GM18951 (cell line): Measurements from ENCODE around the gene IFITM1.
"Not testable (repeated sequence)": the region's sequence is repeated elsewhere in the genome, so short reads cannot be mapped to it uniquely, and the experiment has no call there.

ENCODE experiments used
- POLR2A ChIP-seq: IDR thresholded peaks from 4 replicates; pipeline ENCODE4 v1.6.1; 2011; ENCODE audit warnings: mild to moderate bottlenecking; ENCODE audit not compliant: insufficient read length, insufficient read depth; ENCODE audit errors: extremely low read depth
- in situ Hi-C: fragments of 300-500 bp; cut with MboI; formaldehyde crosslinking; loops from one replicate; pipeline ENCODE4 v1.12.0; 2022; ENCODE audit warnings: low sequenced_read_pairs, mixed read lengths, inconsistent platforms; ENCODE audit not compliant: unreplicated experiment

IFITM1 gene

DNA sequence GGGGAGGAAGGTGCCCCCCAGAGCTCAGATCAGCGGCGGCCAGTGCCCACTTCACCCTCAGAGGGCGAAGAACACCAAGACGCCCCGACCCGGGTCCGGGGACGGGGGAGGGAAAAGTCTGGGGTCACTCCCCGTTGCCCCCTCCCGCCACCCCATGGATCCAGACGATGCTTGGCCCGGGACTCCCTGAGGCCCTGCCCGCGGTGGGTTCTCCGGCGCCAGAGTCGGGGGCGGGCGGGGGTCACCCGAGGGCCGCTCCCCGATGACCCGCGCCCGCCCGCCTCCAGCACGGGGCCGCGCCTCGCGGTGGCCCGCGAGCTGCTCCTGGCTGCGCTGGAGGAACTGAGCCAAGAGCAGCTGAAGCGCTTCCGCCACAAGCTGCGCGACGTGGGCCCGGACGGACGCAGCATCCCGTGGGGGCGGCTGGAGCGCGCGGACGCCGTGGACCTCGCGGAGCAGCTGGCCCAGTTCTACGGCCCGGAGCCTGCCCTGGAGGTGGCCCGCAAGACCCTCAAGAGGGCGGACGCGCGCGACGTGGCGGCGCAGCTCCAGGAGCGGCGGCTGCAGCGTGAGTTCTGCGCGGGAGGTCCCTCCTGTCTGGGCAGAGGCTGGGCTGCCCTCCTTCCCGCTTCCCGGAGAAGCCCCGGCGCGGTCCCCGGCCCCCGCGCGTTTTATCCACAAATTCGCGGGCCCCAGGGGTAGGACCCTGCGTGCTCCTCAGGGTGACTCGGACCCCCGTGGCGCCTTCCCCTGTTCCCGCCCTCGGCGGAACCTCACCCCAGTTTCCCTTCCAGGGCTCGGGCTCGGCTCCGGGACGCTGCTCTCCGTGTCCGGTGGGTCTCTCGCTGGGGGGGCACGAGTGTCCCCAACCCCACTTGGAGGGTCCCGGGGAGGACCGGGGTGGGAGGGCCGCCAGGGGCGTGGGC lies 34.5 kb upstream of the IFITM1 start:
- in situ Hi-C loops, result no loop called here
- no peak for TF ChIP-seq POLR2A

DNA sequence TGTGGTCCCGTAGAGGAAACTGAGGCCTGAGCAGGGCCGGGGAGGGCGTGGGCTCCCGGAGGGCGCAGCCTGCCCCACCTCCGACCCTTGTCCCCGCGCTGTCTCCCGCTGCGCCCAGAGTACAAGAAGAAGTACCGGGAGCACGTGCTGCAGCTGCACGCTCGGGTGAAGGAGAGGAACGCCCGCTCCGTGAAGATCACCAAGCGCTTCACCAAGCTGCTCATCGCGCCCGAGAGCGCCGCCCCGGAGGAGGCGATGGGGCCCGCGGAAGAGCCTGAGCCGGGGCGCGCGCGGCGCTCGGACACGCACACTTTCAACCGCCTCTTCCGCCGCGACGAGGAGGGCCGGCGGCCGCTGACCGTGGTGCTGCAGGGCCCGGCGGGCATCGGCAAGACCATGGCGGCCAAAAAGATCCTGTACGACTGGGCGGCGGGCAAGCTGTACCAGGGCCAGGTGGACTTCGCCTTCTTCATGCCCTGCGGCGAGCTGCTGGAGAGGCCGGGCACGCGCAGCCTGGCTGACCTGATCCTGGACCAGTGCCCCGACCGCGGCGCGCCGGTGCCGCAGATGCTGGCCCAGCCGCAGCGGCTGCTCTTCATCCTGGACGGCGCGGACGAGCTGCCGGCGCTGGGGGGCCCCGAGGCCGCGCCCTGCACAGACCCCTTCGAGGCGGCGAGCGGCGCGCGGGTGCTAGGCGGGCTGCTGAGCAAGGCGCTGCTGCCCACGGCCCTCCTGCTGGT lies 33.7 kb upstream of the IFITM1 start:
- in situ Hi-C loops, result no loop called here
- no peak for TF ChIP-seq POLR2A

DNA sequence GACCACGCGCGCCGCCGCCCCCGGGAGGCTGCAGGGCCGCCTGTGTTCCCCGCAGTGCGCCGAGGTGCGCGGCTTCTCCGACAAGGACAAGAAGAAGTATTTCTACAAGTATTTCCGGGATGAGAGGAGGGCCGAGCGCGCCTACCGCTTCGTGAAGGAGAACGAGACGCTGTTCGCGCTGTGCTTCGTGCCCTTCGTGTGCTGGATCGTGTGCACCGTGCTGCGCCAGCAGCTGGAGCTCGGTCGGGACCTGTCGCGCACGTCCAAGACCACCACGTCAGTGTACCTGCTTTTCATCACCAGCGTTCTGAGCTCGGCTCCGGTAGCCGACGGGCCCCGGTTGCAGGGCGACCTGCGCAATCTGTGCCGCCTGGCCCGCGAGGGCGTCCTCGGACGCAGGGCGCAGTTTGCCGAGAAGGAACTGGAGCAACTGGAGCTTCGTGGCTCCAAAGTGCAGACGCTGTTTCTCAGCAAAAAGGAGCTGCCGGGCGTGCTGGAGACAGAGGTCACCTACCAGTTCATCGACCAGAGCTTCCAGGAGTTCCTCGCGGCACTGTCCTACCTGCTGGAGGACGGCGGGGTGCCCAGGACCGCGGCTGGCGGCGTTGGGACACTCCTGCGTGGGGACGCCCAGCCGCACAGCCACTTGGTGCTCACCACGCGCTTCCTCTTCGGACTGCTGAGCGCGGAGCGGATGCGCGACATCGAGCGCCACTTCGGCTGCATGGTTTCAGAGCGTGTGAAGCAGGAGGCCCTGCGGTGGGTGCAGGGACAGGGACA lies 32.9 kb upstream of the IFITM1 start:
- TF ChIP-seq POLR2A, result no peak
- in situ Hi-C loops, result no loop called here

DNA sequence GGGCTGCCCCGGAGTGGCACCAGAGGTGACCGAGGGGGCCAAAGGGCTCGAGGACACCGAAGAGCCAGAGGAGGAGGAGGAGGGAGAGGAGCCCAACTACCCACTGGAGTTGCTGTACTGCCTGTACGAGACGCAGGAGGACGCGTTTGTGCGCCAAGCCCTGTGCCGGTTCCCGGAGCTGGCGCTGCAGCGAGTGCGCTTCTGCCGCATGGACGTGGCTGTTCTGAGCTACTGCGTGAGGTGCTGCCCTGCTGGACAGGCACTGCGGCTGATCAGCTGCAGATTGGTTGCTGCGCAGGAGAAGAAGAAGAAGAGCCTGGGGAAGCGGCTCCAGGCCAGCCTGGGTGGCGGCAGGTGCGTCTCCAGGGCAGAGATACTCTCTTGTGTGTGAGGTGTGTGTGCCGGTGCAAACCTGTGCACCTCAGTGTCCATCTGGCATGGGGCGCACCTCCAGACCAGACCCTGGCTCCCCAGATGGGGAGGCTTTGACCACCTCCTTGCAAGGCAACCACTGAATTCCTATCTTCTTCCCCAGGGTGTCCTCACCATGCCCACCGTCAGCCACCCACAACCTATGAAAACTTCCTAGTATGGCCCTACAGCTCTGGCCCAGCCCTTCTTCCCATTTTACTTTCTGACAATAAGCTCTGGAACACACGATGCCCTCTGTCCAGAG lies 32.2 kb upstream of the IFITM1 start:
- no peak for TF ChIP-seq POLR2A
- in situ Hi-C loops, result no loop called here

DNA sequence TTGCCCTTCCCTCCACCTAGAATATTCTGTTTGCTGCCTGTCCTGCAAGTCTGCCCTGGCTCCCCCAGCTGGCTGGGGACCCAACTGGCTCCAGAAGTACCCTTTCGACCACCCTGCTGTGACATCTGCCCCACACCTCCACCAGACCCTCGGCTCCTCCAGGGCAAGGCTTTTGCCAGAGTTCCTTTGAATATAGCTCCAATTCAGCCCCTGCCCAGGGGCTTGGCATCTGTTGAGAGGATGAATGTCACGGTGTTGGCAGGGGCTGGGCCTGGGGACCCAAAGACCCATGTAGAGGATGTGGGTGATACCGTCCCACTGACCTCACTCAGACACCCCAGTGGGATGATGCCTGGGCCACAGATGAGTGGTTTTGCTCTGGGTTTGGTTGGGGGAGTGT lies 31.7 kb upstream of the IFITM1 start:
- TF ChIP-seq POLR2A, result no peak
- in situ Hi-C loops, result no loop called here

DNA sequence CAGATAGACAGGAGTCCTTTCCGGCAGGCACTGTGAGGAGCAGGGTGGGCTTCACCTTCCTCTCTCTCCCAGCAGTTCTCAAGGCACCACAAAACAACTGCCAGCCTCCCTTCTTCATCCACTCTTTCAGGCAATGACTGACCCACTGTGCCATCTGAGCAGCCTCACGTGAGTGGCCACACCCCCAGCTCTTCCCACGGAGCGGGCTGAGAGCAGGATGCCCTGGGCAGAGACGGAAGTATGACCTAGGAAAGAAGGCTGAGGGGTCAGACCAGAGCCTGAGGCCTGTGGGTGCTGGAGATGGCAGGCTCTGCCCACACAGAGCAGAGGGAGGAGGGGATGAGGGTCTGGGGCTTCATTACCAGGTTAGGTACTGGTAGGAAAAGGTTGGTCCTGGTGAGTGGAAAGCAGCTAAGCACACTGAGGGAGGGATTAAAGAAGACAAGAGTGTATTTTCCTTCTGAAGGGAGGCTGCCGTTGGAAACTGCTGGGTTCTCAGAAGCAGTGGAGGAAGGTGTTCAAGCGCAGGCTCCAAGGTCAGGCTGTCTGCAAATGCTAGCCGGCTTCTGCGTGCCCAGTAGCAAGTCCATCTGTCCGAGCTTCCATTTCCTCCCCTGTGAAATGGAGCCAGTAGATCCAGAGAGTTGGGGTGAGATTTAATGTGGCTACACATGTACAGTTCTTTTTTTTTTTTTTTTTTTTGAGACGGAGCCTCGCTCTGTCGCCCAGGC lies 31.0 kb upstream of the IFITM1 start:
- in situ Hi-C loops, result no loop called here
- TF ChIP-seq POLR2A, result no peak

DNA sequence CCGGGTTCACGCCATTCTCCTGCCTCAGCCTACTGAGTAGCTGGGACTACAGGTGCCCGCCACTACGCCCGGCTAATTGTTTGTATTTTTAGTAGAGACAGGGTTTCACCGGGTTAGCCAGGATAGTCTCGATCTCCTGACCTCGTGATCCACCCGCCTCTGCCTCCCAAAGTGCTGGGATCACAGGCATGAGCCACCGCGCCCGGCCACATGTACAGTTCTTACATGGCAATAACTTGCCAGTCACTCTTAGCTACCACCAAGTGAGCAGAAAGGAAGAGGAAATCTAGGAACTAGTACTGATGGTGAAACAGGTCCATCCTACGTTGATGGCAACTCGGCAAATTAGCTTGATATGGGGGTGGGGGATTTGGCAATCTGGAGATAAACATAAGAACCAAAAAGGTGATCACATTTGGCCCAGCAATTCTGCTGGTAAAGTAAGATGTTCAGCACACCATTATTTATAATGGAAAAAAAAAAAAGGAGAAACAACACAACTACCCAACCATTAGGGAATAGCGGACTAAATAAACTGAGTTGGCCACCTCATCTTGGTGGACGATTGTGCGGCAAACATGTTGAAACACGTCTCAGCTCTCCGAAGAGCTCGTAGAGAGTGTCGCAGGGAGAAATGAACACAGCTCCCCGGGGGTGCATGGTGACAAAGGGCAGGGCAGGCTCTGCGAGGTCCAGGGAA lies 30.3 kb upstream of the IFITM1 start:
- in situ Hi-C loops, result no loop called here
- no peak for TF ChIP-seq POLR2A

DNA sequence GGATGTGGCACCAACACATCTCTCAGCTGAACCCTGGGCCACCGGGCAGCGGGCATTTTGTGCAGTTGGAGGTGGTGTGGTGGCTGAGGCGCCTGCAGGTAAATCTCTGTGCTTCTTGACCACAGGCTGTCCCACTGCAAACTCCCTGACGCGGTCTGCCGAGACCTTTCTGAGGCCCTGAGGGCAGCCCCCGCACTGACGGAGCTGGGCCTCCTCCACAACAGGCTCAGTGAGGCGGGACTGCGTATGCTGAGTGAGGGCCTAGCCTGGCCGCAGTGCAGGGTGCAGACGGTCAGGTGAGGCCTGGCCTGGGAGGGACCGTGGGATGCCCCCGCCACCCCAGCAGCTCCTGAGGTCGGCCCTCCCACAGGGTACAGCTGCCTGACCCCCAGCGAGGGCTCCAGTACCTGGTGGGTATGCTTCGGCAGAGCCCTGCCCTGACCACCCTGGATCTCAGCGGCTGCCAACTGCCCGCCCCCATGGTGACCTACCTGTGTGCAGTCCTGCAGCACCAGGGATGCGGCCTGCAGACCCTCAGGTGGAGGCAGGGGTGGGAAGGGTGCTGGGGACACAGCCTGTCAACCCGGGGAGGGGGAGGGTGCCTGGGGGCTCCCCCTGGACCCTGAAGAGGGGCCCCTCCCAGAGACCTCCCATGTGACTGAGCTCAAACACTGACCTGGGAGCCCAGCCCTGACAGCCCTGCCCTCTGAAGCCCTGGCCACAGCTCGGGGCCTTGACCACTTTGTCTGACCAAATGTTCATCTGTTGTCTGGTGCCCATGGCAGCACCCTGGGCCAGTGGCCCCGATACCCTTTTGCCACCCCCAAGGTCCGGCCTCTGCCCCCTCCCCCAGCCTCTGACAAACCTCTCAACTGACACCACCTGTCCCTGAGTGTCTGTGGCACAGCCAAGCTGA lies 29.5 kb upstream of the IFITM1 start:
- in situ Hi-C loops, result no loop called here
- TF ChIP-seq POLR2A, result no peak

DNA sequence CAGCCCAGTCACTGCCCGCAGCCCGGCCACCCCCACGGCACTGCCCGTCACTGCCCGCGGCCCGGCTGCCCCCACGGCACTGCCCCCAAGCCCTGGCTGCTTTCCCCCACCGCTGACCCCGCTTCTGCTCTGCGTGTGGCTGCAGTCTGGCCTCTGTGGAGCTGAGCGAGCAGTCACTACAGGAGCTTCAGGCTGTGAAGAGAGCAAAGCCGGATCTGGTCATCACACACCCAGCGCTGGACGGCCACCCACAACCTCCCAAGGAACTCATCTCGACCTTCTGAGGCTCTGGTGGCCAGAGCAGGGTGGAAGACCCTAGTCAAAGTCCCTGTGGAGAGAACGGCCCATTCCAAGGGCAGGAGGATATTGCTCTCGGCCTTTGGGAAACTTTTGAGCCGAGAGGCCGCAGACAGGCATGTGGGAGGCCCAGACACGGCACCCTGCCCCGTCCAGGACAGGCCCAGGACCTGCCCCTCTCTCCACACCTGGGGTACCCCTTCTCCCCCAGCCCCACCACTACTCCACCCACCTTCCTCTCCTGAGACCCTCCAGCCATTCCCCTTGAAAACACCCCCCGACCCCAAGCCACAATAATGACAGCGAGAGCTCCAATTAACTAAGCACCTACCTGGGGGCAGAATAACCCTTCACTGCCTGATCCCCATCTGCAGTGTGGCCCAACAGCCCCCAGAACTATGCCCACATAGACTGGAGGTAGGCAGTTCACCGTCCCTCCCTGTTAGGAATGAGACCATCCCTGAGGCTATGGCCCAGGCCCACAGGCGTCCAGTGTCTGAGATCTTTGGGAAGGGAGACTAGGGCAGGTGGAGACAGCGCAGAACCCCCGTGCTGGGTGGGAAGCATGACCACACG lies 28.6 kb upstream of the IFITM1 start:
- in situ Hi-C loops, result no loop called here

DNA sequence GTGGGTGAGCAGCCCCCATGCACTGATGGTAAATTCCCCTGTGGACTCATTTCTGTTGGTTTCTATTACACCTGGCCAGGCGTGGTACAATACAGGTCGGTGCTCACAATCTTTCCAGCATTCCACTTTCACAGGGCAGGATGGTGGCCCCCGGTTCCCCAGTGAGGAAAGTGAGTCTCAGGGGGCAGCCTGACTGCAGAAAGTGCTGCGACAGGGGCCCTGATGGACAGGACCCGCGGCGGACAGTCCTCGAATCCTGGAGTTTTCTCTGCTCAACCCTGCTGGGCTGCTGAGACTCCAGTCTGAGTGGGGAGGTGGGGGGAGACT lies 28.0 kb upstream of the IFITM1 start:
- TF ChIP-seq POLR2A, result no peak

More for the DNA sequence above, 28.6 kb upstream of the IFITM1 start:
- no peak for TF ChIP-seq POLR2A

DNA sequence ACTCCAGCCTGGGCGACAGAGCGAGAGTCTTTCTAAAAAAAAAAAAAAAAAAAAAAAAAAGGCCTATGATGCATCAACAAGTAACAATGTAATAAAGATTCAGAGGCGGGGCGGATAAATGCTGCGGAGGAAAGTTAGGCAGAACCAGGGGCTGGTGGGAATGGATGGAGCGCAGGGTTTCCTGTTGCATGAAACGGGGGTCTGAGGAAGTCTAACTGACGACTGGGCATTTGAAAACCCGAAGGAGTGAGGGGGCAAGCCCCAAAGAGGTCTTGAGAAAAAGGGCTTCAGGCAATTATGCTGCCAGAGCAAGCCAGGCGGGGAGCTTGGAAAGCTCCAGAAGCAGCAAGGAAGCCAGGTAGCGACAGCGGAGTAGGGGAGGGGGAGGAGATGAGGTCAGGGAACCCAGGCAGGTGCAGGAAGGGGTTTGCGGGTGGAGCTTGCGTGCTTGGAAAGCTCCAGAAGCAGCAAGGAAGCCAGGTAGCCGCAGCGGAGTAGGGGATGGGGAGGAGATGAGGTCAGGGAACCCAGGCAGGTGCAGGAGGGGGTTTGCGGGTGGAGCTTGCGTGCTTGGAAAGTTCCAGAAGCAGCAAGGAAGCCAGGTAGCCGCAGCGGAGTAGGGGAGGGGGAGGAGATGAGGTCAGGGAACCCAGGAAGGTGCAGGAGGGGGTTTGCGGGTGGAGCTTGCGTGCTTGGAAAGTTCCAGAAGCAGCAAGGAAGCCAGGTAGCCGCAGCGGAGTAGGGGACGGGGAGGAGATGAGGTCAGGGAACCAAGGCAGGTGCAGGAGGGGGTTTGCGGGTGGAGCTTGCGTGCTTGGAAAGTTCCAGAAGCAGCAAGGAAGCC lies 26.6 kb upstream of the IFITM1 start:
- in situ Hi-C loops, result not testable (repeated sequence)

More for the DNA sequence above, 28.0 kb upstream of the IFITM1 start:
- in situ Hi-C loops, result no loop called here
